Activated naive CD8-positive, alpha-beta T cell treated with anti-CD3 and anti-CD28 coated beads, Interleukin-2, amount 50 U/mL, for 16 hours (primary cell): Measurements from ENCODE around the gene ARF1.

Experiments
- DNase-seq: peaks from one replicate; pipeline ENCODE4 v3.0.0-alpha.2; 2020; ENCODE audit warnings: low read depth, low spot score

ARF1 gene

GRCh38 chr1:228082214-228082917 is at the start of gene ARF1:
ARF1 (plus strand) TSS chr1:228082708; CDS start chr1:228097115, 14,407 bp downstream.
- peak; percentile 75 for DNase-seq

GRCh38 chr1:228033376-228033775 is 49.1 kb upstream of the ARF1 start:
- no peak for DNase-seq

DNA sequence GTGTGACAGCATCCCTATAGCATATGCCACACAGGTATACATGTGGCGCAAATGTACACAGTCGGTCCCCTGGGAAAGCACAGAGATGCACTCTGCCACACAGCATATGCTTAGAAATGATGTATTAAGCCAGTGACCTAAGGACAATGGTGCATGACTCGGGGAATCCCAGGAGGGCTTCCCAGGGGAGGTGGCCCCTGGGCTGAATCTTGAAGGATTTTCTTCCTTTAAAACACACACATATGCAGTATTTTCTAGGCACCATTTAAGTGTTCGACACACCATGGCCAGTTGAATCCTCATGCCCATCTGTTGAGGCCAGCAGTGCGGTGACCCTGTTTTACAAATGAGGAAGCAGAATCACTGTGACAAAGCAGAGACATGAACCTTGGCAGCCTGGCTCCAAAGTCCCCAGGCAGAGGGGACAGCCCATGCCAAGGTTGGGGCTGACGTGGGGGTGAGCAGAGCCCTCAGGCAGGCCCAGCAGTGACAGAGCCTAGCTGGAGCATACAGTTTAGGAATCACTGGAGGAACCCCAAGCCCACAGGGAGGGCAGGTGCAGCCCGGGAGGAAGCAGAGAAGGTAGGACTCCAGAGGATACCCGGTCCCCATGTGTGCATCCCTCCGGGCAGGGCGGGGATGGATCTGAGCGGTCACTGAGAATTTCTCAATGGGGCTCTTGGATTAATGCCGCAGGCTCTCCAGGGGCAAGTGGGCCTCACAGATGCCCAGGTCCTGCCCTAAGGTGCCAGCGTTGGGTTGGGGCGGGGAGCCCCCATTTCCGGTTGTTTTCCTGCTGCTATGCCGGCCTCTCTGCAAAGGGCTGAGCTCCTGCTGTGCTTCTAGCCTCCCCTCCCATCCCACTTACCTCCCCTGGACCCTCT is 47.3 kb upstream of the ARF1 start:
- DNase-seq: no peak

DNA sequence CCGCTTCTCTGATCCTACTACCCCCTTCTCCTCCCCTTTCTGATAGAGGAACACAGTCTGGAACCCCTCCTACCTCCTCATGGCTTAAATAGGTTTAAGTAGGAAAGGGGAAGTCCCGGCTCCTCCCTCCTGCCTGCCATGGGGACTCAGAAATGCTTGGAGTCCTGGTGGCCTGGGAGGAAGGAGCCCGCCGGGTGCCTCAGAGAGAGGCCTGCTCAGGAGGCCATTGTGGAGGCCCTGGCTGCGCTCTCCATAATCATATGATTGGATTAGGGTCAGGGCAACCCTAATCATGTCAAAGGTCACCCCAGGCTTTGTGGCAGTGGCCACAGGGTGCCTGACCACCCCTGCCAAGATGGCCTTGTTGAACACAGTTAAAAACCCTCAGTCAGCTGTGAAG is 46.7 kb upstream of the ARF1 start:
- DNase-seq: no peak

GRCh38 chr1:228036701-228037231 is 45.7 kb upstream of the ARF1 start:
- DNase-seq: no peak

GRCh38 chr1:228037401-228038386 is 44.8 kb upstream of the ARF1 start:
- no peak for DNase-seq

DNA sequence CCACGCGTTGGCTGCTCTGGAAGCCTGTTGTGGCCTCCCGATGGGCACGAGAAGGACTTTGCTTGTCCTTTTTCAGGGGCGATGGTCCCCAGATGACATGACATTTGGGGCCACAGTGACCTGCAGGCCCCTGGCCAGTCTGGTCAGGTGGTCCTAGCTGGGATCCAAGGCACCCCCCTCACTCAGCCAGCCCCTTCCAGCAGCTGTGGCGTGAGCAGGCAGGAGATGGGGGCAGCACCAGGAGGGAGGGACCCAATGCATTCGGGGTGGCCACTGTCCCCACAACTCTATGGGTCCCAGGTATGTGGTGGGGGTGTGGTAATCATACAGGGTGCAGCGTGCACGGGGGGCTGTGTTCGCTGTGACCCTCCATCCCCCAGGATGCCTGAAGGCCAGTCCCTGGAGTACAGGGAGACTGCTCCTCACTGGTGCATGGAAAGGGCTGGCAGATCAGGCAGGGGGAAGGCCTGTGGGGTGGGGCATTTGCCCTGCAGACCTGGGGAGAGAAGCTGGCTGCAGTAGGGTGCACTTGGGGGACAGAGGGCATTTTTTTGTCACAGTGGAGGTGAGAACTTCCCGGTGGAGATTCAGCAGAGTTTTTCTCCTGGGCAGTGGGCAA is 44.0 kb upstream of the ARF1 start:
- no peak for DNase-seq

GRCh38 chr1:228039006-228039903 is 43.3 kb upstream of the ARF1 start:
- no peak for DNase-seq

- no peak for DNase-seq
These were observed 42.5 kb upstream of the ARF1 start for GRCh38 chr1:228039986-228040385.

DNA sequence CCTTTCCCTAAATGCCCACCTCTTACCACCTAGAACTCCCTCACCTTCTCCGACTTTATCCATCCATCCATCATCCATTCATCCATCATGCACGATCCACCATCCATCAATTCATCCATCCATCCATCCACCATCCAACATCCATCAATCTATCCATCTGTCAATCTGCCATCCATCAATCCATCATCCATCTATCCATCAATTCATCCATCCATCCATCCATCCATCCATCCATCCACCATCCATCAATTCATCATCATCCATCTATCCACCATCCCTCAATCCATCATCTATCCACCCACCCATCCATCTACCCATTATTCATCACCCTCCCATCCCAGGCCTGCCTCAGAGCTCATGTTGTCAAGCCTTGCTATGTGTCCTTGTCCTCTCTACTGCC is 41.2 kb upstream of the ARF1 start:
- DNase-seq: no peak

DNA sequence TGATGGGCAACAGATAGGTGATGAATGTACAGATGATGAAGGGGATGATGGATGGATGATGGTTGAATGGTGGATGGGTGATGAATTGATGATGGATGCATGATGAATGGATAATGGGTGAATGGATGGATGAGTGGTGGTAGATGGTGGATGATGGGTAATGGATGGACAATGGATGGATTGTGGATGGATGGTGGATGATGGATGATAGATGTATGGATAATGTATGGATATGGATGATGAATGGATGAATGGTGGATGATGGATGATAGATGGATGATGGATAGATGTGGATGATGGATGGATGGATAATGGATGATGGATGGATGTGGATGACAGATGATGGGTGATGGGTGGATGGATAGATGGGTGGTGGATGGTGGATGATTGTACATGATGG is 40.0 kb upstream of the ARF1 start:
- DNase-seq: no peak

GRCh38 chr1:228043281-228043848 is 39.1 kb upstream of the ARF1 start:
- DNase-seq: no peak

DNA sequence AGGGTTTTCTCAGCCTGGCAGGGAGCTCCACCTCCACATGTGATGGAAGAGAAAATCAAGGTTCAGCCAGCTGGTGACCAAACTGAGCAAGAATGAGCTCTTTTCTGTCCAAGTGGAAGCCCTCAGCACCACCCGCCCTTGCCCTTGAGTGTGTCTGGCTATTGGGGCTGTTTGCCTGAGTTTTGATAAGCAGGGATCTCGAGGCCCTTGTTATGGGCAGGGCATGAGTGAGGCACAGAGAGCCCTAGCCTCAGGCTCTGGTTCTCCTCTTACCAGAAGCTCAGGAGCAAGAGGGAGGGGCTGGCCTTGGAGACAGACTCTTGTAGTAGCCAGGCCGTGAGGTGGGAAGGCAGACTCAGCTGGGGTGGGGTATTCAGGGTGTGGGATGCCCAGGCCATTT is 37.5 kb upstream of the ARF1 start:
- DNase-seq: no peak

GRCh38 chr1:228045405-228045804 is 37.1 kb upstream of the ARF1 start:
- no peak for DNase-seq

- no peak for DNase-seq
These were observed 36.6 kb upstream of the ARF1 start for GRCh38 chr1:228045871-228046270.

GRCh38 chr1:228046421-228047182 is 35.9 kb upstream of the ARF1 start:
- DNase-seq: no peak

- no peak for DNase-seq
These were observed 35.4 kb upstream of the ARF1 start for GRCh38 chr1:228047183-228047466.

DNA sequence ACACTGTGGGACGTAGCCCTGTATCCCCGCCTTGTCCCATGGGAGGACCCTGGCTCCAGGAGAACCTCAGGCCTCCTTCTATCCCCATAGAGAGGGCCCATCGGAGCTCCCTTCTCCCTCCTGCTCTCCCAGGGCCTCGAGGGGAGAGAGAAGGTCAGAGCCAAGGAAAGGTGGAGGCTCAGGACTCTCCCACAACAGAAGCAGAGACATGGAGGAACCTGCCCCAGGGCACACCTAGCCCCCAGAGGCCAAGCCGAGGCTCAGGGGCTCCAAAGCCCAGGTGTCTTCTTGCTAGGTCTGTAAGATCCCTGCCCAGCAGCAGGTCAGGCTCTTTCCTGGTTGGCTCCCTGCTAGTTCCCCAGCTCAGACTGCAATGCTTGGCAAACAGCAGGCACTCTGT is 34.4 kb upstream of the ARF1 start:
- DNase-seq: no peak

DNA sequence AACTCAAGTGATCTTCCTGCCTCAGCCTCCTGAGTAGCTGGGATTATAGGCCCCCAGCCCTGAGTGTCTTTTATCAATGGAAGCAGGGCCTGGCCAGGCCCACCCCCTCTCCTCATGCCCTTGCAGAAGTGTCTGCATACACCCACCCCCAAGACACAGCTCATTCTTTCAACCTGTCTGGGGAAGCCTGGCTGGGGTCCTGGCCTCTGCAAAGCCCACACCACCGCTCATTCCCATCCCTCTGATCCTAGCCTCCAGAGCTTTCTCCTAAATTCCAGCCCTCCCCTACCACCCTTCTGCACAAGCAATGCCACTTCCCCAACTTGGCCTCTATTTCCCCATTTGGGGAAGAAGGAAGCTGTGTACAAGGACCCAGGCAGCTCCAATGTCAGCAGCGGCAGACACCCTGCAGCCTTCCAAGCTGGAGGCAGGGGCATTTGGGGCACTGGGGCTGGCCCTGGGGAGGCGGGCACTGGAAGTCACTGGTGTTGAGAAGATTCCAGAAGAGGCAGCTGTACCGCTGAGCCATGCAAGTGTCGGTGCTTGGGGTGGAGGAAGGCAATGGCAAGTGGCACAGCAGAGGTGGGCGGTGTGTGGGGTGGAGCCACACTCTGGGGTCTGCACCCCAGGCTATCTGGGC is 33.7 kb upstream of the ARF1 start:
- no peak for DNase-seq
